NCI-H1694 treated with DMSO at 0.1 percent for 48 hours (cell line): Measurements from ENCODE around the gene PLXNC1.

ENCODE experiments used
- DNase-seq: peaks from one replicate; lab custom pipeline; 2025; lab: John Stamatoyannopoulos, UW

PLXNC1 gene

GRCh38 chr12:94265539-94265938 lies 117.2 kb downstream of the PLXNC1 start:
- DNase-seq: no peak

GRCh38 chr12:94265966-94266745 lies 117.8 kb downstream of the PLXNC1 start:
- DNase-seq: no peak

DNA sequence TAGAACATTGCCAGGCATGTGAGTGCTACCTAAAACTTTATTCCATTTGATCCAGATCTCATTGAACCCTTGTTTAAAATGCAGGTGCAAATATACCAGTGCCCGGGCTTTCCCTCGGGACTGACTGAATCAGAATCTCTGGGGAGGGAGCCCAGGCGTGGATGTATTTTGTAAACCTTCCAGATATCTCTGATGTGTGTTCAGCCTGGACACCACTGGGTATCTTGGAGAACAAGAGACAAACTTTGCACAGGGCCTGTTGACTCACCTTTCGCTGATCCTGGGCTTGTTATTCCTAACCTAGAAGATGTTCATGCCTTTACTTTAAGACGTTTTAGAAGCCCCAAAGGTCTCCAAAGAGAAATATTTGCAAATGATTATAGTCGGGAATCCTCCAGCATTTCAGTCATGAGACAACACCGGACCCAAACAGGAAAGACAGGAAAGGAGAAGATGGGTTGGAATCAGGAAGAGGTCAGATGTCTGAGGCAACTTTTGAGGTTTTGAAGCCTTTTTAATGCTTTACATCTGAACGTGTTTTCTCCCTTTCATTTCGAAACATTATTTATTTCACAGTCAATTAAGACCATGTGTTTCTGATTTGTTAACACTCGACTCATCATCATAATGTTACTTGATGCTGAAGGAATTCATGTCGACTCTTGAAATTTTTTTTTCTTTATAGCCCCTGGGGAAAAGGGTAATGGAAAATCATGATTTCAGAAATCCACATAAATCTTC lies 118.6 kb downstream of the PLXNC1 start:
- no peak for DNase-seq

DNA sequence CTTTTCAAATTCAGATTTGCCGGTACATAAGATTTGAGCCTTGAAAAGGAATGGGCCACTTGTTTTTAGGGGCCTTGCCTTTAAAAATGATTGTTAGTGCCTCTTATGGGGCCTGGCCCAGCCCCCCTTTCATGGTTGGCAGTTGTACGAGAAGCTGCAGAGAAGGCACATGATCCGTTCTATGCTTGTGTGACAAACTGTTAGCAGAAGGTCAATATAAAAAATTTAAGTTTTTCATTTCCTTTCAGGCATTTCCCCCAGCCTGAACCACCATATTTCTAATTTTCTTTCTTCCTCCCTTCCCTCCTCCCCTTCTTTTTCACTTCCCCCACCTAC lies 119.1 kb downstream of the PLXNC1 start:
- DNase-seq: no peak

GRCh38 chr12:94267921-94268471 lies 119.6 kb downstream of the PLXNC1 start:
- DNase-seq: no peak

GRCh38 chr12:94269316-94269999 lies 121.1 kb downstream of the PLXNC1 start:
- DNase-seq: no peak

DNA sequence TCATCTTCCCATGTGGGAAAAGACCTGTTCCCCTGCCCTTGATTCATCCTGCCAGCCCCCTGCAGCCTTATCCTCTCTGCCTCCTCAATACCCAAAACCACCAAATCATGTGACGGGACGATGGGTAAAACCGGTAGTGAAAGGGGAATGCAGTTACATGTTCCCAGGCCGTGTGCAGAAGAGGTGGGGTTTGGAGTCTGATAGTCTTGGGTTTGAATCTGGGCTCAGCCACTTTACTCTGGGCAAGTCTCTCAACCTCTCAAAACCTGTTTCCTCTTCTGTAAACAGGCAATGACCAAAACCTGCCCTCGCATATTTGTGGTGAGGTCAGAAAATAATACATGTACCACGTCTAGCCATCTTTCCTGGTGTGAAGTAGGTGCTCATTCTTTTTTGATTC lies 123.0 kb downstream of the PLXNC1 start:
- no peak for DNase-seq

DNA sequence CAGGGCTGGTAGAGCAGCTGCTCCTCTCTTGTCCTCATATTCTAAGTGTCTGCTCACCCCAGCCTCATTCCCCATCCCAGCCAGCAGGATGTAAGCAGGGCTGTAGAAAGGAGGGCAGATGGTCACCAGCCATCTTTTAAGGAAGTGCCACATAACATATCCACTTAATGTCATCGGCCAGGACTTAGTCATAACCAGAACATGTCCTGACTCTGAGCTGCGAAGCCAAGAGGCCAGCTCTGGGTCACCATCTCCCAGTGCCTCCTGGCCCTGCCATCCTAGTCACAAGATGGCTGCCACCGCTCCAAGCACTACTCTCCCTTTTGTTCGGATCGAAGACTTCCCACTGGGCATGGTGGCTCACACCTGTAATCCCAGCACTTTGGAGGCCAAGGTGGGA lies 123.9 kb downstream of the PLXNC1 start:
- no peak for DNase-seq

DNA sequence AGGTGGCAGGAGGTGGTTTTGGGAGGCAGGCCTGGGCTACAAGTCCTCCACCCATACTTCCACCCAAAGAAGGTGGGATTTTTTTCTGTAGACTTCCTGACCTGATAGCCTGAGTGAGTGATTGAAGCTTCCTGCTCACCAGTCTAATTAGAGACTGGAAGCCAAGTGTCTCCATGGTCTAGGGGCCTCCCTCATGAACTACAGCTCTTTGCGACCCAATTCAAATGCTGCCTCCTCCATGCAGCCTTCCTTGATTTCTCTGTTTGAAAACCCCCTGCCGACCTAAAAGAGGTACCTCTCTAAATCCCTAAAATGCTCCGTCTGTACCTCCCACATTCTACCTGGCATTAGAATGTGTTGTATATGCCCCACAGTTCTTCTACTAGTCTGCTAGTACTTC lies 124.9 kb downstream of the PLXNC1 start:
- no peak for DNase-seq

- DNase-seq: no peak
Observed at GRCh38 chr12:94276725-94277124, 128.3 kb downstream of the PLXNC1 start.

DNA sequence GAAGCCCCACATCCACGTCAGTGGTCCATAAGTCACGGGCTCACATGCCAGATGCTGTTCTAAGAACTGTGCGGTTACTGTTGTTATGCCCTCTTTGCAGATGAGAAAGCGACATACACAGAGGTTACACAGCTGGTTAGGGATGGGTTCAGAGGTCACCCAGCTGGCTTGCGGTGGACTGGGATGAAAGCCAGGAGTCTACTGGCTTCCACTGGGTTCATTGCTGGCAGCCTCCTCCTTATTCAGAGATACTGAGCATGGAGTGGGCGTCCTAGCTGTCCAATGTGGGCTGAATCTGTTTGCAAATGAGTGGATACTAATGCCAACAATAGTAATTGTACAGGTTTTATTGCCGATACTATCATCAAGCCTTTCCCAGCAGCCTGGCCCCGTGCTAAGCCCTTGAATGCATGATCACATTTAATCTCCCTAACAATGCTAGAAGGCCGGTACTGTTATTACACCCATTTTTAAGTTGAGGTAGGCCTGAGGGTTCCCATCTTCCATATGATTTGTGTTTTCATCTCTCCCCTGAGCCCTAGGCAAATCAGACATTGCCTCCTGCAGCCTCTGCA lies 129.1 kb downstream of the PLXNC1 start:
- DNase-seq: no peak

- DNase-seq: no peak
Observed at GRCh38 chr12:94280063-94280462, 131.7 kb downstream of the PLXNC1 start.

GRCh38 chr12:94282675-94283074 lies 134.3 kb downstream of the PLXNC1 start:
- DNase-seq: no peak

DNA sequence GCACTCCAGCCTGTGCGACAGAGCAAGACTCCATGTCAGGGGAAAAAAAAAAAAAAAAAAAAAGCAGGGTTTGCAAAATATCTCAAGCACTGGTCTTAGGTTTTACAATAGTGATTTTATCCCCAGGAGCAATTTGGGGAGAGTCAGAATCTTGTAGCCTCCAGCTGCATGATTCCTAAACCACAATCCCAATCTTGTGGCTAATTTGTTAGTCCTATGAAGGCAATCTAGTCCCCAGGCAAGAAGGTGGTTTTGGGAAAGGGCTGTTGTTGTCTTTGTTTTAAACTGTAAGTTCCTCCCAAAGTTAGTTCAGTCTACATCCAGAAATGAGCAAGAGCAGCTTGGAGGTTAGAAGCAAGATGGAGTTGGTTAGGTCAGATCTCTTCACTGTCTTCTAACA lies 135.7 kb downstream of the PLXNC1 start:
- no peak for DNase-seq

DNA sequence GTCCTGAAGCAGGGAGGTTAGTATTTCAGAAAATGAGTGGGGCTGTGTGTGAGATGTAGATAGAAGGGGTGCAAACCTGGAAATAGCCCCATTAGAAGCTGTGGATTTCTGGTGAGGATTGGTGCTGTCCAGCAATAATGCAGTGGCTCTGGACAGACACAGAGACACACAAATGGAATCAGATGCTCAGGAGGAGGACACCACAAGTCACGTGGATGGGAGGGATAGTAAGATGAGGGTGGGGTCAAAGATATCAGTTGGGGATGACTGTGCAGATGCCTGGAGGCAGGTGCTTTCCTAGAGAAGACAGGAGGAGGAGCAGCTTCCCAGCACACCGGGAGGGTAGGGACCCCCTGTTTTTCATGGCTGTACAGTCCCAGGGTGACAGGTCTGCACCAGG lies 136.5 kb downstream of the PLXNC1 start:
- DNase-seq: no peak

DNA sequence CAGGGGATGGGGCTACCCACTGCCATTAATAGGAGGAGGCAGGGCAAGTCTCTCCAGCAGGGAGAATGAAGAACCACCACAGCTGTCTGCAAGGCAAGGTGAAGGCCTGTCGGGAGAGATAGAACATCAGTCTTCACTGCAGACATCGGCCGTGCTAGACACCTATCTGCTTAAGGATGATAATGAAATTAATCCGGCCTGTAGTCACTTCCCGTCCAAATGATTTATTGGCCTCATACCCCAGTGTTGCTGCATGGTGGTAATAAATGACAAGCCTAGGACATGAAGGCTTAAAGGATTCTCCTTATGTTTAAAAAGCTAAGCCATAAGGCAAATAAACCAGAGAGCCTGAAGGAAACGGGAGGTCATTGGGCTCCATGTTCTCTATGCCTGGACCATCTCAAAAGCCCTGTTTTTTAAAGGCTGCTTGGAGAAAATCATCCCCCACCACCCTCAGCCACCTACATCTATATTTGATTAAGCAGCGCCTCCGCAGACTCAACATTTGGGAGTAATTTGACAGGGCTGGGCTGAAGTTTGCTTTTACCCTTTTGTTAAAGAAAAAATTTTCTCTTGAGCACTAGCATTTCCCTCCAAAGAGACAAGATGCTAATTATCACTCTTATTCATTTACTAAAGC lies 137.7 kb downstream of the PLXNC1 start:
- DNase-seq: no peak

DNA sequence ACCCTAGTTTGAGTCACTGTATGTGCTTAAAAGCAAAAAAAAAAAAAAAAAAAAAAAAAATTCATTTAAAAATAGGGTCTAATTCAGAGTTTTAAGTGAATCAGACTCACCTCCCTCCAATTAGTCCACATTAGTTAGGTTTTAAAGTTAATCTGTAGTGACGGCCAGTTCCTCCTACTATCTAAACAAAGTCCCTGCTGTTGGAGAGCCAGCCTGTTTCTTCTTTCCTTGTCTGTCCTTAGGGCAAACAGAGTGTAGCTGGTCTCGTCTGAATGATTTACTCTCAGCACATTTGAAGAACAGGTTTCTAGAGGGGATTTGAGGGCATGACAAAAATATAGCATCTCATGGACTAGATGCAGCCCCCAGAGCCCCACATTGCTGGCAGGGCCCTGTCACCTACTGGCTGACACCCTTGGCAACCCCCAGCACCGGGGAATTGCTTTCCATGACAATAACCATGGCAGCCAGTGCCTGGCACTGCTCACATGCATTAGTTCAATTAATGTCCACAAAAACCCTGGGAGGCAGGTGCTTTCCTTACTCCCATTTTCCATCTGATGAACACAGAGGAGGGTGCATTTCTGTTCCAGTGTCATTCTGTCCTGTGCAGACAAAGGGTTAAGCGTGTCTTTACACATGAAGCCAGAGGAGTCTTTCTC lies 138.3 kb downstream of the PLXNC1 start:
- no peak for DNase-seq

GRCh38 chr12:94287245-94287628 lies 138.9 kb downstream of the PLXNC1 start:
- DNase-seq: no peak

DNA sequence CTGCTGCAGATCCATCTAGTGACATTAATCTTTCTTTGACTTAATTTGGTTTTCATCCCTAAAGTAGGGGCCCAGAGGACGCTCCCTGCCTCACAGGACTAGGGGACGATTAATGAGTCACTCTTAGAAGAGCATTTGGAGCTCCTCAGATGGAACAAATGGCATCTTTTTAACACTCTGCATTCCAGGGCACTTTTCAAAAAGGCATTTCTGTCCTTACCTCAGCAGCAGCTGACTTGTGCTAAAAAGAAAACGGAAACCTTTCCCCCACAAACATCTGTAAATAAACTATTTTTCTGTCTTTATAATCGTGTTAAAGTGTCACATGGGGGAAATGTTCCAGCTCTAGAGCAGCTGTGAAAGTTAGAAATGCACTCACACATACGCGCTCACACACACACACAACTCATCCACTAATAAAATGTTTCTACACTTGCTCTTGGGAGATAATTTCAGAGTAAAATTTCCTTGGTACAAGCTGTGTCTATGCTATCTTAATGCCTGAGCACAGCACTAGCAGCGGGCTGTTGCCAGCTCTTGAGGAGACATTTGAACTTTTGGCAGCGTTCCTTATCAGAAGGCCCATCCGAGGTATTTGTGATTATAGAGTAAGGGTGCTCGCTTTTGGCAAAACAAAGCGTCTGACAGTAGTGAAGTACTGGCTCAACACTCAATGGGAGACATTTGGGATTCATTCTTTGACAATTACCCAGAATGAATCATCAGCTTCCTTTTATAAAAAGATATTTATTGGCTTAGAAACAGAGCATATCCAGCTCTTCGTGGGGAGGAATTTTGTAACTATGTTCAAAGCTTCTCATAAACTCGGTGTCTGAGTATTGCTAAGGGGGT lies 141.3 kb downstream of the PLXNC1 start:
- DNase-seq: no peak

GRCh38 chr12:94290353-94290752 lies 142.0 kb downstream of the PLXNC1 start:
- DNase-seq: no peak
